Body of pancreas (tissue), 4 donors: ENCODE measurements around the gene PDE4D. TPM values are rescaled to one million over a fixed set of nuclear protein-coding genes. Genes with fewer than 3 reads are reported as not detected.
A peak's percentile ranks its signal among the peaks of the same experiment; 100 is the strongest.

Experiments
- ATAC-seq: fragments of 150-250 bp; one replicate; pipeline ENCODE4 v1.9.1; 2016
- DNase-seq, 4 donors: peaks; one replicate each; pipeline ENCODE4 v3.0.0-alpha.2; 2019
- H3K27ac ChIP-seq, 4 donors: fragments of 200-600 bp; sonication (generic); 1 replicate in 3 of 4; 2 replicates in 1 of 4; pipeline versions ENCODE4 v1.5.1 to v1.6.1; 2016 to 2019; ENCODE audit warnings: mild to moderate bottlenecking in 1 of 4, mixed read lengths in 1 of 4, moderate library complexity in 1 of 4
- H3K27me3 ChIP-seq, 2 donors: fragments of 200-600 bp; sonication (generic); one replicate each; pipeline ENCODE4 v1.6.0; 2016; ENCODE audit warnings: mild to moderate bottlenecking in 1 of 2
- H3K36me3 ChIP-seq, 2 donors: fragments of 200-600 bp; sonication (generic); replicated peaks in 1 of 2; 2 replicates each; pipeline ENCODE4 v1.5.1; 2016; ENCODE audit warnings: low read depth in 2 of 2; ENCODE audit not compliant: insufficient read depth in 1 of 2
- H3K4me1 ChIP-seq: fragments of 200-600 bp; sonication (generic); one replicate; pipeline ENCODE4 v1.6.0; 2016
- H3K4me3 ChIP-seq, 2 donors: fragments of 200-600 bp; sonication (generic); 1 replicate in 1 of 2; 2 replicates in 1 of 2; pipeline ENCODE4 v1.5.1; 2016 to 2019
- H3K9me3 ChIP-seq, 3 donors: fragments of 200-600 bp; sonication (generic); 1 replicate in 2 of 3; 2 replicates in 1 of 3; pipeline ENCODE4 v1.5.1; 2016
- CTCF ChIP-seq, 7 experiments: fragments of 450-650 bp in 4 of 7; fragments of 200-600 bp in 3 of 7; sonication (generic) in 3 of 7; IDR thresholded peaks; one replicate each; pipeline ENCODE4 v1.5.1; 2016 to 2019; ENCODE audit warnings: antibody characterized with exemption in 7 of 7
- POLR2A ChIP-seq, 3 donors: fragments of 450-650 bp; IDR thresholded peaks; one replicate each; pipeline ENCODE4 v1.6.1; 2016; ENCODE audit warnings: antibody characterized with exemption in 3 of 3, mild to moderate bottlenecking in 2 of 3
- WGBS, 2 donors: methylation state at CpG; one replicate each; pipeline ENCODE4 v1.1.5; 2017; 5-methylcytosine and 5-hydroxymethylcytosine counted together
- intact Hi-C: fragments of 100-400 bp; cut with DNase I; formaldehyde crosslinking; loops from one replicate; pipeline ENCODE4 v1.15.1; 2023
- total RNA-seq, 2 donors: library from RNA; depleted of rRNA; stranded (reverse); fragments of >200 nt; gene quantifications; one replicate each; pipeline ENCODE4 v1.1.0, GENCODE V29; 2016

The PDE4D gene
- total RNA-seq, 2 donors from 2014 or later, result 8.6 to 9.2 TPM

- H3K36me3 ChIP-seq, result no peaks in the 10 kb centered on the region
- 6 to 7% methylated on average over 2 of the region's 2 CpGs for WGBS, 2 donors
- H3K27ac ChIP-seq, result no peak overlapping the region
- H3K4me1 ChIP-seq, result no peaks in the 10 kb centered on the region
- peak; percentile 19 to 67 (median 53) for TF ChIP-seq CTCF (IDR thresholded peaks at IDR 0.05)
- no peak for TF ChIP-seq POLR2A (IDR thresholded peaks at IDR 0.05)
- no peaks in the 10 kb centered on the region for H3K27me3 ChIP-seq
- no peak for ATAC-seq
- H3K4me3 ChIP-seq, result no peak overlapping the region
- no peaks in the 10 kb centered on the region for H3K9me3 ChIP-seq
- no peak for DNase-seq
- intact Hi-C loops, result loop anchor here (5.0 kb wide), 1 partner anchor 110 kb away; no protein-coding TSS in a partner anchor
Measured at GRCh38 chr5:59007460-59008063, 886.0 kb downstream of the PDE4D start.

GRCh38 chr5:59005934-59006701, 887.4 kb downstream of the PDE4D start:
- DNase-seq (no peak), ATAC-seq (no peak)
- Histone ChIP-seq H3K4me3 (no peak overlapping the region), H3K27ac (no peak overlapping the region), H3K27me3 (no peaks in the 10 kb centered on the region), H3K9me3 (no peaks in the 10 kb centered on the region), H3K36me3 (no peaks in the 10 kb centered on the region), H3K4me1 (no peaks in the 10 kb centered on the region)
- intact Hi-C loops, result loop anchor here (5.0 kb wide), 1 partner anchor 109 kb away; no protein-coding TSS in a partner anchor
- WGBS, 2 donors, result 90% methylated on average over 7 of the region's 7 CpGs
- TF ChIP-seq POLR2A (IDR thresholded peaks at IDR 0.05) (no peak), CTCF (IDR thresholded peaks at IDR 0.05) (no peak)

- Histone ChIP-seq H3K4me3 (no peak overlapping the region), H3K9me3 (no peaks in the 10 kb centered on the region), H3K4me1 (no peaks in the 10 kb centered on the region), H3K36me3 (no peaks in the 10 kb centered on the region), H3K27ac (no peak overlapping the region), H3K27me3 (no peaks in the 10 kb centered on the region)
- intact Hi-C loops, result no loop called here
- DNase-seq, result no peak
- 78 to 89% methylated on average over 5 of the region's 5 CpGs for WGBS, 2 donors
- no peak for ATAC-seq
- TF ChIP-seq CTCF (IDR thresholded peaks at IDR 0.05) (no peak), POLR2A (IDR thresholded peaks at IDR 0.05) (no peak)
Measured at GRCh38 chr5:59003641-59004040, 889.9 kb downstream of the PDE4D start.

- no peak overlapping the region for H3K27ac ChIP-seq
- DNase-seq, result no peak
- TF ChIP-seq CTCF (IDR thresholded peaks at IDR 0.05) (no peak), POLR2A (IDR thresholded peaks at IDR 0.05) (no peak)
- 81 to 82% methylated on average over 4 of the region's 4 CpGs for WGBS, 2 donors
- ATAC-seq, result no peak
- no peaks in the 10 kb centered on the region for H3K4me1 ChIP-seq
- no peaks in the 10 kb centered on the region for H3K27me3 ChIP-seq
- no peak overlapping the region for H3K4me3 ChIP-seq
- H3K9me3 ChIP-seq, result no peaks in the 10 kb centered on the region
- H3K36me3 ChIP-seq, result no peaks in the 10 kb centered on the region
- intact Hi-C loops, result no loop called here
Measured at GRCh38 chr5:59003124-59003523, 890.4 kb downstream of the PDE4D start.
